Liver (tissue), 3 donors: ENCODE data around the gene PSORS1C1.

Experiments used
- CTCF ChIP-seq: fragments of 150-350 bp; IDR thresholded peaks from 2 replicates; pipeline ENCODE4 v1.5.1; 2017; ENCODE audit warnings: improper control_type of control experiment, low read depth, low read length; ENCODE audit not compliant: missing input control
- EGR1 ChIP-seq, 2 donors: IDR thresholded peaks; 2 replicates each; pipeline ENCODE4 v1.6.1; 2016 to 2018; ENCODE audit warnings: antibody characterized with exemption in 2 of 2, low read depth in 2 of 2
- GABPA ChIP-seq, 2 donors: IDR thresholded peaks in 1 of 2; conservative IDR thresholded peaks in 1 of 2; 2 replicates each; pipeline ENCODE4 v1.6.1; 2016; ENCODE audit warnings: antibody characterized with exemption in 2 of 2, mild to moderate bottlenecking in 1 of 2, moderate library complexity in 1 of 2
- HNF4A ChIP-seq, 2 donors: conservative IDR thresholded peaks; 2 replicates each; pipeline ENCODE4 v1.6.1; 2016; ENCODE audit warnings: antibody characterized with exemption in 2 of 2, mild to moderate bottlenecking in 2 of 2
- MAX ChIP-seq: IDR thresholded peaks from 2 replicates; pipeline ENCODE4 v1.6.1; 2016; ENCODE audit warnings: antibody characterized with exemption
- RAD21 ChIP-seq, 2 donors: IDR thresholded peaks; 2 replicates each; pipeline ENCODE4 v1.6.1; 2016; ENCODE audit warnings: antibody characterized with exemption in 2 of 2, mild to moderate bottlenecking in 2 of 2
- RXRA ChIP-seq, 2 donors: IDR thresholded peaks; 2 replicates each; pipeline ENCODE4 v1.6.1; 2017 to 2018; ENCODE audit warnings: antibody characterized with exemption in 2 of 2, mild to moderate bottlenecking in 1 of 2
- SP1 ChIP-seq: IDR thresholded peaks from 2 replicates; pipeline ENCODE4 v1.6.1; 2018; ENCODE audit warnings: antibody characterized with exemption, mild to moderate bottlenecking
- TAF1 ChIP-seq: conservative IDR thresholded peaks from 2 replicates; pipeline ENCODE4 v1.6.1; 2016; ENCODE audit warnings: antibody characterized with exemption, mild to moderate bottlenecking
- TF ChIP-seq, protein P1 (sequence below): IDR thresholded peaks from 2 replicates; pipeline ENCODE4 v1.6.1; 2016; ENCODE audit warnings: antibody characterized with exemption
- TF ChIP-seq, protein P2 (sequence below): IDR thresholded peaks from 2 replicates; pipeline ENCODE4 v1.6.1; 2016; ENCODE audit warnings: antibody characterized with exemption
- donor health status: healthy.
- donor health status: healthy.

- TF ChIP-seq CTCF (no peak), TAF1 (no peak), RAD21 (IDR thresholded peaks at IDR 0.05) (no peak), SP1 (no peak), HNF4A (conservative IDR thresholded peaks at IDR 0.05) (no peak), MAX (no peak), GABPA (IDR thresholded peaks at IDR 0.05 in 1 of 2, conservative IDR thresholded peaks at IDR 0.05 in 1 of 2) (no peak), EGR1 (IDR thresholded peaks at IDR 0.05; ENCODE audit: low read depth in 2 of 2) (no peak), RXRA (IDR thresholded peaks at IDR 0.05) (no peak)
- TF ChIP-seq, protein P1, sequence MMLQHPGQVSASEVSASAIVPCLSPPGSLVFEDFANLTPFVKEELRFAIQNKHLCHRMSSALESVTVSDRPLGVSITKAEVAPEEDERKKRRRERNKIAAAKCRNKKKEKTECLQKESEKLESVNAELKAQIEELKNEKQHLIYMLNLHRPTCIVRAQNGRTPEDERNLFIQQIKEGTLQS: no peak
- TF ChIP-seq, protein P2, sequence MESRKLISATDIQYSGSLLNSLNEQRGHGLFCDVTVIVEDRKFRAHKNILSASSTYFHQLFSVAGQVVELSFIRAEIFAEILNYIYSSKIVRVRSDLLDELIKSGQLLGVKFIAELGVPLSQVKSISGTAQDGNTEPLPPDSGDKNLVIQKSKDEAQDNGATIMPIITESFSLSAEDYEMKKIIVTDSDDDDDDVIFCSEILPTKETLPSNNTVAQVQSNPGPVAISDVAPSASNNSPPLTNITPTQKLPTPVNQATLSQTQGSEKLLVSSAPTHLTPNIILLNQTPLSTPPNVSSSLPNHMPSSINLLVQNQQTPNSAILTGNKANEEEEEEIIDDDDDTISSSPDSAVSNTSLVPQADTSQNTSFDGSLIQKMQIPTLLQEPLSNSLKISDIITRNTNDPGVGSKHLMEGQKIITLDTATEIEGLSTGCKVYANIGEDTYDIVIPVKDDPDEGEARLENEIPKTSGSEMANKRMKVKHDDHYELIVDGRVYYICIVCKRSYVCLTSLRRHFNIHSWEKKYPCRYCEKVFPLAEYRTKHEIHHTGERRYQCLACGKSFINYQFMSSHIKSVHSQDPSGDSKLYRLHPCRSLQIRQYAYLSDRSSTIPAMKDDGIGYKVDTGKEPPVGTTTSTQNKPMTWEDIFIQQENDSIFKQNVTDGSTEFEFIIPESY: no peak
These were observed 38.0 kb upstream of the PSORS1C1 start for GRCh38 chr6:31076611-31077010.
